Type B pancreatic cell (in vitro differentiated cells): ENCODE data around the gene ZNF41. TPM values are rescaled to one million over a fixed set of nuclear protein-coding genes. Genes with fewer than 3 reads are reported as not detected.
"Not testable (repeated sequence)": the region's sequence is repeated elsewhere in the genome, so short reads cannot be mapped to it uniquely, and the experiment has no call there.

Experiments
- DNase-seq: peaks from one replicate; pipeline ENCODE4 v3.0.0; 2021; ENCODE audit warnings: mixed read lengths; ENCODE audit not compliant: unreplicated experiment; ENCODE audit errors: extremely low spot score
- H3K27ac Mint-ChIP-seq: 2 replicates; pipeline ENCODE4 v1.8.0; 2021; ENCODE audit warnings: mild to moderate bottlenecking, mixed read lengths
- H3K27me3 Mint-ChIP-seq: 2 replicates; pipeline ENCODE4 v1.8.0; 2021; ENCODE audit warnings: mixed read lengths
- H3K36me3 Mint-ChIP-seq: 2 replicates; pipeline ENCODE4 v1.8.0; 2021; ENCODE audit warnings: mixed read lengths
- H3K4me1 Mint-ChIP-seq: one replicate; pipeline ENCODE4 v1.8.0; 2021; ENCODE audit warnings: mixed read lengths; ENCODE audit not compliant: unreplicated experiment
- H3K4me3 Mint-ChIP-seq: 2 replicates; pipeline ENCODE4 v1.8.0; 2021; ENCODE audit warnings: mild to moderate bottlenecking, mixed read lengths
- H3K9me3 Mint-ChIP-seq: 2 replicates; pipeline ENCODE4 v1.8.0; 2021; ENCODE audit warnings: mixed read lengths
- CTCF ChIP-seq: fragments of 200-600 bp; sonication (generic); conservative IDR thresholded peaks from 2 replicates; pipeline ENCODE4 v1.5.0; 2021; ENCODE audit warnings: antibody characterized with exemption, mild to moderate bottlenecking
- total RNA-seq: library from RNA; stranded (reverse); gene quantifications from 2 replicates; pipeline ENCODE4 v1.2.1, GENCODE V29; 2021; ENCODE audit warnings: low replicate concordance

ZNF41 gene
- total RNA-seq, 1 donor from 2014 or later = 7.5 TPM

- H3K36me3 Mint-ChIP-seq = no peaks in the 10 kb centered on the region
- H3K27ac Mint-ChIP-seq = no peak overlapping the region
- H3K4me1 Mint-ChIP-seq = peaks cover 5% of the 10 kb centered on the region
- DNase-seq = no peak
- H3K27me3 Mint-ChIP-seq = peaks cover 12% of the 10 kb centered on the region
- no peaks in the 10 kb centered on the region for H3K9me3 Mint-ChIP-seq
- H3K4me3 Mint-ChIP-seq = no peak overlapping the region
- TF ChIP-seq CTCF = no peak
Measured at GRCh38 chrX:47518144-47518543, 35.1 kb upstream of the ZNF41 start.

GRCh38 chrX:47515941-47516665 lies 33.1 kb upstream of the ZNF41 start:
- Mint-ChIP-seq H3K27me3 (peaks cover 16% of the 10 kb centered on the region), H3K9me3 (no peaks in the 10 kb centered on the region), H3K4me1 (peaks cover 5% of the 10 kb centered on the region), H3K36me3 (no peaks in the 10 kb centered on the region), H3K27ac (no peak overlapping the region), H3K4me3 (no peak overlapping the region)
- DNase-seq = no peak
- TF ChIP-seq CTCF = no peak

GRCh38 chrX:47514533-47515235 lies 31.7 kb upstream of the ZNF41 start:
- TF ChIP-seq CTCF = no peak
- Mint-ChIP-seq H3K4me1 (peaks cover 5% of the 10 kb centered on the region), H3K36me3 (no peaks in the 10 kb centered on the region), H3K27me3 (peaks cover 16% of the 10 kb centered on the region), H3K9me3 (no peaks in the 10 kb centered on the region), H3K4me3 (peak overlapping the region; percentile 30), H3K27ac (no peak overlapping the region)
- no peak for DNase-seq

GRCh38 chrX:47513034-47513965 lies 30.3 kb upstream of the ZNF41 start:
- not testable (repeated sequence) for DNase-seq, H3K36me3 Mint-ChIP-seq, H3K9me3 Mint-ChIP-seq, H3K4me1 Mint-ChIP-seq
- Mint-ChIP-seq H3K27me3 (peaks cover 16% of the 10 kb centered on the region), H3K4me3 (peak overlapping the region; percentile 86), H3K27ac (peak overlapping the region; percentile 6)

GRCh38 chrX:47512383-47512782 lies 29.4 kb upstream of the ZNF41 start:
- Mint-ChIP-seq H3K27me3 (peaks cover 16% of the 10 kb centered on the region), H3K4me3 (peak overlapping the region; percentile 74)
- H3K36me3 Mint-ChIP-seq, H3K27ac Mint-ChIP-seq, DNase-seq, H3K4me1 Mint-ChIP-seq, H3K9me3 Mint-ChIP-seq: not testable (repeated sequence)

- Mint-ChIP-seq H3K9me3 (no peaks in the 10 kb centered on the region), H3K27ac (no peak overlapping the region), H3K4me3 (no peak overlapping the region), H3K4me1 (no peaks in the 10 kb centered on the region), H3K36me3 (no peaks in the 10 kb centered on the region), H3K27me3 (peaks cover 1% of the 10 kb centered on the region)
- TF ChIP-seq CTCF = no peak
- DNase-seq = no peak
Measured at GRCh38 chrX:47507153-47507867, 24.3 kb upstream of the ZNF41 start.
